IPS-NIHi7 (cell line): Measurements from ENCODE around the gene ARHGEF17.

Experiments used
- DNase-seq: peaks from one replicate; pipeline ENCODE4 v3.0.0; 2012; ENCODE audit warnings: mixed read lengths; ENCODE audit errors: extremely low spot score

The ARHGEF17 gene

GRCh38 chr11:73330569-73331093 is 22.6 kb downstream of the ARHGEF17 start:
- peak; percentile 44 for DNase-seq

GRCh38 chr11:73331138-73331916 is 23.3 kb downstream of the ARHGEF17 start:
- peak; percentile 86 for DNase-seq

- no peak for DNase-seq
These were observed 25.1 kb downstream of the ARHGEF17 start for GRCh38 chr11:73333173-73333572.

- DNase-seq = no peak
These were observed 25.7 kb downstream of the ARHGEF17 start for GRCh38 chr11:73333640-73334383.

GRCh38 chr11:73334384-73335203 is 26.5 kb downstream of the ARHGEF17 start:
- DNase-seq = peak; percentile 35

- DNase-seq = peak; percentile 88
These were observed 27.3 kb downstream of the ARHGEF17 start for GRCh38 chr11:73335204-73335923.

GRCh38 chr11:73337846-73338245 is 29.8 kb downstream of the ARHGEF17 start:
- DNase-seq = no peak

- no peak for DNase-seq
These were observed 30.2 kb downstream of the ARHGEF17 start for GRCh38 chr11:73338279-73338678.

- DNase-seq = peak; percentile 28
These were observed 32.1 kb downstream of the ARHGEF17 start for GRCh38 chr11:73340164-73340563.

GRCh38 chr11:73342633-73343032 is 34.6 kb downstream of the ARHGEF17 start:
- peak; percentile 48 for DNase-seq

GRCh38 chr11:73343076-73343873 is 35.2 kb downstream of the ARHGEF17 start:
- DNase-seq = no peak

- DNase-seq = no peak
These were observed 36.1 kb downstream of the ARHGEF17 start for GRCh38 chr11:73344191-73344607.

- DNase-seq = no peak
These were observed 37.5 kb downstream of the ARHGEF17 start for GRCh38 chr11:73345481-73346160.

- DNase-seq = no peak
These were observed 38.3 kb downstream of the ARHGEF17 start for GRCh38 chr11:73346186-73346935.

- DNase-seq = no peak
These were observed 39.0 kb downstream of the ARHGEF17 start for GRCh38 chr11:73347067-73347466.

GRCh38 chr11:73348838-73349237 is 40.8 kb downstream of the ARHGEF17 start:
- DNase-seq = no peak

- no peak for DNase-seq
These were observed 41.6 kb downstream of the ARHGEF17 start for GRCh38 chr11:73349633-73350032.

- peak; percentile 79 for DNase-seq
These were observed 43.0 kb downstream of the ARHGEF17 start for GRCh38 chr11:73350908-73351636.
